NCI-H460 (cell line): ENCODE data around the gene PPP2R5B. TPM values are rescaled to one million over a fixed set of nuclear protein-coding genes. Genes with fewer than 3 reads are reported as not detected.
"Not testable (repeated sequence)": the region's sequence is repeated elsewhere in the genome, so short reads cannot be mapped to it uniquely, and the experiment has no call there.

ENCODE experiments used
- DNase-seq: peaks from one replicate; pipeline ENCODE4 v3.0.0-alpha.2; 2016; ENCODE audit warnings: low read depth; ENCODE audit errors: extremely low read depth
- small RNA-seq, 2 experiments: library from RNA; depleted of rRNA; stranded (forward); fragments of <200 nt; gene quantifications; one replicate each; pipeline ENCODE3, GENCODE V24; 2014
- total RNA-seq: library from RNA; depleted of rRNA; stranded (reverse); fragments of >200 nt; shearing (Covaris generic); gene quantifications from 2 replicates; pipeline ENCODE4 v1.2.3, GENCODE V29; 2014; rRNA removed

The PPP2R5B gene
- total RNA-seq, 1 experiment from 2014 or later: 9.7 TPM

GRCh38 chr11:64969209-64969608 is 44.7 kb downstream of the PPP2R5B start:
- no peak for DNase-seq

GRCh38 chr11:64970731-64971151 is 46.3 kb downstream of the PPP2R5B start:
- DNase-seq: no peak

GRCh38 chr11:64971421-64972233 is 47.1 kb downstream of the PPP2R5B start, which contains the start of gene MAJIN:
MAJIN (minus strand) TSS chr11:64972108; CDS start chr11:64959405, 12,703 bp downstream.
- no peak for DNase-seq

- DNase-seq: no peak
Observed at GRCh38 chr11:64974124-64974523, 49.6 kb downstream of the PPP2R5B start.

GRCh38 chr11:64976651-64977050 is 52.2 kb downstream of the PPP2R5B start:
- DNase-seq: no peak

GRCh38 chr11:64983339-64983738 is 58.9 kb downstream of the PPP2R5B start:
- not testable (repeated sequence) for DNase-seq

Small RNAs within 50 kb of the gene (small RNA-seq; reads per million reads assigned to genes)
- gene MIR6749: 0 reads per million in 2 experiments
- 0 reads per million in 2 experiments for gene MIR6750

Other genes with a start within 250 kb of the PPP2R5B start
- gene NRXN2, start 201.5 kb upstream of the PPP2R5B start, total RNA-seq: 0.05 TPM in 1 of 2 replicates, not detected in the other
- not detected in 2 replicates for gene RASGRP2, start 180.5 kb upstream of the PPP2R5B start, total RNA-seq
- 0.54 TPM in 1 of 2 replicates, not detected in the other for gene PYGM, start 164.7 kb upstream of the PPP2R5B start, total RNA-seq
- gene SF1, start 146.1 kb upstream of the PPP2R5B start, total RNA-seq: 72.2 and 90.0 TPM in 2 replicates
- gene MAP4K2, start 121.5 kb upstream of the PPP2R5B start, total RNA-seq: 7.3 and 12.1 TPM in 2 replicates
- gene MEN1, start 114.1 kb upstream of the PPP2R5B start, total RNA-seq: 11.8 and 14.0 TPM in 2 replicates
- 0.02 TPM in 1 of 2 replicates, not detected in the other for gene CDC42BPG, start 80.0 kb upstream of the PPP2R5B start, total RNA-seq
- gene EHD1, start 46.1 kb upstream of the PPP2R5B start, total RNA-seq: 20.5 and 29.1 TPM in 2 replicates
- 6.5 and 7.1 TPM in 2 replicates for gene ATG2A, start 7.5 kb upstream of the PPP2R5B start, total RNA-seq
- gene GPHA2, start 11.2 kb downstream of the PPP2R5B start, total RNA-seq: not detected in 2 replicates
- gene MAJIN, start 47.4 kb downstream of the PPP2R5B start, total RNA-seq: 0.63 TPM in 1 of 2 replicates, not detected in the other
- 1.6 TPM in 2 replicates for gene BATF2, start 72.3 kb downstream of the PPP2R5B start, total RNA-seq
- gene ARL2, start 89.5 kb downstream of the PPP2R5B start, total RNA-seq: 76.9 and 90.9 TPM in 2 replicates
- gene SNX15, start 102.8 kb downstream of the PPP2R5B start, total RNA-seq: 16.8 TPM in 2 replicates
- 8.6 and 10.1 TPM in 2 replicates for gene SAC3D1, start 116.5 kb downstream of the PPP2R5B start, total RNA-seq
- gene NAALADL1, start 133.9 kb downstream of the PPP2R5B start, total RNA-seq: not detected in 2 replicates
- 20.3 and 25.2 TPM in 2 replicates for gene CDCA5, start 159.4 kb downstream of the PPP2R5B start, total RNA-seq
- gene ZFPL1, start 159.5 kb downstream of the PPP2R5B start, total RNA-seq: 26.6 and 28.0 TPM in 2 replicates
- gene VPS51, start 171.5 kb downstream of the PPP2R5B start, total RNA-seq: 50.3 and 60.0 TPM in 2 replicates
- gene TM7SF2, start 187.2 kb downstream of the PPP2R5B start, total RNA-seq: 4.2 and 4.6 TPM in 2 replicates
- gene ZNHIT2, start 193.0 kb downstream of the PPP2R5B start, total RNA-seq: 10.3 and 12.3 TPM in 2 replicates
- 345 and 467 TPM in 2 replicates for gene FAU, start 197.4 kb downstream of the PPP2R5B start, total RNA-seq
- 50.8 and 62.0 TPM in 2 replicates for gene MRPL49, start 197.6 kb downstream of the PPP2R5B start, total RNA-seq
- gene SYVN1, start 209.8 kb downstream of the PPP2R5B start, total RNA-seq: 12.9 and 15.7 TPM in 2 replicates
- gene SPDYC, start 245.5 kb downstream of the PPP2R5B start, total RNA-seq: not detected in 2 replicates